ENCODE data around the gene SPI1. TPM values are rescaled to one million over a fixed set of nuclear protein-coding genes. Genes with fewer than 3 reads are reported as not detected.

The SPI1 gene
- total RNA-seq, 1 donor from 2014 or later: 12.0 TPM

- intact Hi-C loops (cut with DNase I): loop anchor here (2.0 to 5.0 kb wide), 4 partner anchors 18 to 232 kb away; partner anchors contain the start of genes ARFGAP2 and PSMC3
- no peak for DNase-seq (ENCODE audit: low spot score)
Measured at GRCh38 chr11:47408598-47409439, 30.5 kb upstream of the SPI1 start.

DNA sequence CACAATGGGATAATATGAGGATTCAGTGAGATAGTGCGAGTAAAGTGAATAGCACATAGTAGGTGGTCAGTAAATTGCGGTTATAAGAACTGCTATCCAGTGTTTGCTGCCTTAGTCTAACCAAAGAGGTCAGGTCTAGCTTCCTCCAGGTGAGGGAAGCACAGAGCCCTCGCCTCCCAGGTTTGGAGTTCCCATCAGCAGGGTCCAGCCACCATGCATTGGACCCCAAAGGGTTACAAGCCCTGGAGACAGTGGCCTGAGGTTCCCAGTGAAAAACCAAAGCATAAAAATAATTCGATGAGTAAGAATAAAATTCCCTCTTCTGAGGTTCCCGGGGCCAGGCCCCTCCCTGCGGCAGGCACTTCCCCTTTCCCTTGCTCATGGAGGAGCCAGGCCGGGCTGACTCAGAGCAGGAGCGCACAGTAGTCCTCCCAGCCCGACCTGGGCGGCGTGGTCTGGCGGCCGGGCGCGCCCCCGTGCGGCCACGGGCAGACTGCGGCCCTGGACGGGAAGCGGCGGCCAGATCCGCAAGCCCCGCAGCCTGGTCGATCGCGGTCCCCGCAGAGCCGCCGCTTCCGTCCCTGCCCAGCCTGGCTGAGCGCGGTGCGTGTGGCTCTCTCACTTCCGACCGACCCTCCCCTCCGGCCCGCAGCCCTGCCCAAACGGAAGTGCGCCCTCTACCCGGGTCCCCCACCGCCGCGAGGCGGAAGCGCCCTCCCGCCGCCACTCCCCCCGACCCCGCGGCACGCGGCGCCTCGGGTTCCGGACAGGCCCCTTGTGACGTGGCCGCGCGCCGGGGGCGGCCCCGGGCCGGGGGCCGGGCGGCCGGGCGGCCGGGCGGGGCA is 29.6 kb upstream of the SPI1 start, which contains the start of gene SLC39A13:
SLC39A13 (plus strand) TSS at position 845 of the 845 bp plus-strand sequence. CDS start 1,505 bp downstream, outside the sequence.
- peak; percentile 98 for DNase-seq (ENCODE audit: low spot score)
- intact Hi-C loops (cut with DNase I): loop anchor here (2.0 to 5.0 kb wide), 4 partner anchors 19 to 231 kb away; partner anchors contain the start of genes ARFGAP2 and PSMC3

- intact Hi-C loops (cut with DNase I): loop anchor here (5.0 kb wide), 1 partner anchor 230 kb away; the partner anchor contains the start of gene ARFGAP2
- no peak for DNase-seq (ENCODE audit: low spot score)
Measured at GRCh38 chr11:47406896-47407745, 28.8 kb upstream of the SPI1 start.

DNA sequence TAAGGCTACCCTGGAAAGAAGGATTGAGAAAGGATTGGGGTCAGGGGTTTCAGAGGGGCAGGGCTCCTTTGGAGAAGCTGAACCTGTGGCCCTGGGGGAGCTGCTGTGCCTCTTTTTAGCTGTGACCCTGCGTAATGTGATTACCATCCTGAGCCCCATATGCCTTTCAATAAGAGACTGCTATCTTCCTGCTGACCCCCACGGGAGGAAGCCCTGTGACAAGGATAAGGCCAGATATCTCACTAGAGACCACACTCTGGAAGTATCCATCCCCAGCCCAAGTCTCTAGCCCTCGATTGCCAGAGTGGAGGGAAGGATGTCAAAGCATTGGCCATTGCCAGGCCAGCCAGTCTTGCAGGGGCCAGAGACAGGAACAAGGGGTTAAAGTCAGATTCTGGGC is 25.2 kb upstream of the SPI1 start:
- intact Hi-C loops (cut with DNase I): no loop called here
- no peak for DNase-seq (ENCODE audit: low spot score)

DNA sequence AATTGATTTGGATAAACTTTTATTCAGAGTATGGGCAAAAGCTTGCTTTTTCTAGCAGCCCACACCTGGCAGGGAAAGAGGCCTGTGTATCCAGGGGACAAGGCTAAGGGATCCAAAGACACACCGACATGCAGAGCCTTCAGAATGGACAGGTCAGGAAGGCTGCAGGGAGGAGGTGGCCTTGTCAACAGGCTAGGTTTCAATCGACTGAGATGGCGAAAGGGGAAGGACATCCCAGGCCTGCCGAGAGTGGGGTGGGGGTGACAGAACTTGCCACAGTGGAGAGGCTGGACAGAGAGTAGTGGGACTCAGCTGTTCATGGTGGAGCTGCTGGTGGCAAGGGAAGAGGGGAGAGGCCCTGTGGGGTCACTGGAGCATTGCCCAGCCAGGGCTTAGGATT is 24.8 kb upstream of the SPI1 start:
- intact Hi-C loops (cut with DNase I): no loop called here
- no peak for DNase-seq (ENCODE audit: low spot score)

DNA sequence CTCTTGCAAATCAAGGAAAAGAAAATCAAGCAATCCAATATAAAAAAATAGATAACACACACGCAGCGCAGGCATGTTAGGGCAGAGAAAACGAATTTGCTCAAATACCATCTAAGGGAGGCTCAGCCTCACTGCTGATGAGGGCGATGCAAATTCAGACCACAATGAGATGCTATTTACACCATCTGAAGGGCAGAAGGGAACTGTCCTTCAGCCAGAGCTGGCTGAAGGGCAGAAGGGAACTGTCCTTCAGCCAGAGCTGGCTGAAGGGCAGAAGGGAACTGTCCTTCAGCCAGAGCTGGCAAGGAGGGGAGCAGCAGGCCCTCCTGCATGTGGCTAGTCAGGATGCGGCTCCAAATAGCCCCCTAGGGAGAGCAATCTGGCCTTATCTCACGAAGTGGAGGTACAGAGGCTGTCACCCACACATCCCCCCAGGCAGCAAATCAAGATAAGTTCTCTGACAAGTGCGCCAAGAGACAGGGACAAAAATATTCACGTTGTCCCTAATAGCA is 22.5 kb upstream of the SPI1 start:
- intact Hi-C loops (cut with DNase I): loop anchor here (2.0 kb wide), 1 partner anchor 26 kb away; no protein-coding TSS in a partner anchor
- DNase-seq (ENCODE audit: low spot score): no peak

GRCh38 chr11:47399860-47400767 is 21.8 kb upstream of the SPI1 start:
- DNase-seq (ENCODE audit: low spot score): no peak
- intact Hi-C loops (cut with DNase I): loop anchor here (2.0 kb wide), 1 partner anchor 25 kb away; no protein-coding TSS in a partner anchor

DNA sequence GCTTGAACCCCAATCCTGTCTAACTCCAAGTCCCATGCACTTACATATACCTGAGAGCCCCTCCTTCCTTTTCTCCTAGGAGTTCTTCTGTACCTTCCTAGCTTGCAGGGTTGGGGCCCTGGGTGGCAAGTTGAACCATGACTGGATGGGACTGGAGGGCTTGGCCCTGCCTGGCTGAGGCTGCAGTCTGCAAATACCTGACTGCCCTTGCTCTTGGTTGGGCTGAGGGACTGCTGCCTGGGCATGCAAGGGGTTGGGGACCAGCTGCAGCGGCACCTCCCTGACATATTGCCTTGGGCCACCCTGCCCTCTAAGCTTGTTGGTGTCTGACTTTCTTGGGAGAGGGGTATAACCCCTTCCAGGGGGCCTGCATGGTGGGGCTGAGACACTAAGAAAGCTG is 20.2 kb upstream of the SPI1 start:
- no peak for DNase-seq (ENCODE audit: low spot score)
- intact Hi-C loops (cut with DNase I): no loop called here

DNA sequence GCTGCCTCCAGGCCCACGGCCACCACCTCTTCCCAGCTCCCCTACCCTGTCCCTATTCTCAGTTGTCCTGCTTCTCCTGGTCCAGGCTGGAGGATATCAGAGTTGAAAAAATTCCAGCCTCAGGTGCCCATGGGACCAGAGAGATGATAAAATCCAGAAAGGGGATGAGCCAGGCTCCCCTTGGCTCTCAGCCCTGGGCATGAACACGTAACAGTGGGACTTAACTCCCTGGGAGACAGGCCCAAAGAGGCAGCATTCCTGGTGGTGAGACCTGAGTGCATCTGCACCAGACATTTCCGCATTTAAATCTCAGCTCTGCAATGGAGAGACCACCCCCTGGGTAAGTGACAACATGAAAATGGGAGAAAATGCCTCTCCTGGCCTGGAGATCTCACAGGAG is 19.7 kb upstream of the SPI1 start:
- no peak for DNase-seq (ENCODE audit: low spot score)
- intact Hi-C loops (cut with DNase I): no loop called here

GRCh38 chr11:47396049-47396320 is 17.6 kb upstream of the SPI1 start:
- intact Hi-C loops (cut with DNase I): no loop called here
- DNase-seq (ENCODE audit: low spot score): no peak

DNA sequence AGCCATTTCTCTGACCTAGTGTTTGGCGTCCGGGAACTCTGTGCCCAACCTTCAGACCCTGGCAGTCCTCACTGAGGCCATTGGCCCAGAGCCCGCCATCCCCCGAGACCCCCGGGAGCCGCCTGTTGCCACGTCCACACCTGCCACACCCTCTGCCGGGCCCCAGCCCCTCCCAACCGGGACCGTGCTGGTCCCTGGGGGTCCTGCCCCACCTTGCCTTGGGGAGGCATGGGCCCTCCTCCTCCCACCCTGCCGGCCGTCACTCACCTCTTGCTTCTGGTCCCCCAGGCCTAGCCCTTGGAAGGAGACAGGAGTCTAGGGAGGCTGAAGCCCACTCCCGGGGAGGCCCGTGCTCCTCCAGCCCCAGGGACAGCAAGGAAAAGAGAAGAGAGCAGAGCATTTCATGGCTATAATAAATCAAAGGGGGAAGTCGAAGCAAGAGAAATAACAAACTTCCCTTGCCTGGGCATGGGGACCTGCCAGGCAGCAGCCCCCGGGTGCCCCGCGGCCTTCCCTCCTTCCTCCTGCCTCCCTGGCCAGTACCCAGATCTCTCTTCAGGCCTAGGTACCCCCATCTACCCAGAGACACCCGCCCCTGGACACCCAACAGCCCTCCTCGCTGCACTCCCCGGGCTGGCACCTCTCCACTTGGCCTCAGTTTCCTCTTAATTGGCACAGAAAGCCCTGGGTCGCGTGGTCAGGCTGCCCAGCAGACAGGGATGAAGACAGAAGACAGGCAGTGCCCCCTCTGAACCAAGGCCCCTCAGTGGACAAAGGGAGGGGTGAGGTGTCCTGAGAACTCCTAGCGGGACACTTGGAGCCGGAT is 17.1 kb upstream of the SPI1 start:
- no peak for DNase-seq (ENCODE audit: low spot score)
- intact Hi-C loops (cut with DNase I): no loop called here

DNA sequence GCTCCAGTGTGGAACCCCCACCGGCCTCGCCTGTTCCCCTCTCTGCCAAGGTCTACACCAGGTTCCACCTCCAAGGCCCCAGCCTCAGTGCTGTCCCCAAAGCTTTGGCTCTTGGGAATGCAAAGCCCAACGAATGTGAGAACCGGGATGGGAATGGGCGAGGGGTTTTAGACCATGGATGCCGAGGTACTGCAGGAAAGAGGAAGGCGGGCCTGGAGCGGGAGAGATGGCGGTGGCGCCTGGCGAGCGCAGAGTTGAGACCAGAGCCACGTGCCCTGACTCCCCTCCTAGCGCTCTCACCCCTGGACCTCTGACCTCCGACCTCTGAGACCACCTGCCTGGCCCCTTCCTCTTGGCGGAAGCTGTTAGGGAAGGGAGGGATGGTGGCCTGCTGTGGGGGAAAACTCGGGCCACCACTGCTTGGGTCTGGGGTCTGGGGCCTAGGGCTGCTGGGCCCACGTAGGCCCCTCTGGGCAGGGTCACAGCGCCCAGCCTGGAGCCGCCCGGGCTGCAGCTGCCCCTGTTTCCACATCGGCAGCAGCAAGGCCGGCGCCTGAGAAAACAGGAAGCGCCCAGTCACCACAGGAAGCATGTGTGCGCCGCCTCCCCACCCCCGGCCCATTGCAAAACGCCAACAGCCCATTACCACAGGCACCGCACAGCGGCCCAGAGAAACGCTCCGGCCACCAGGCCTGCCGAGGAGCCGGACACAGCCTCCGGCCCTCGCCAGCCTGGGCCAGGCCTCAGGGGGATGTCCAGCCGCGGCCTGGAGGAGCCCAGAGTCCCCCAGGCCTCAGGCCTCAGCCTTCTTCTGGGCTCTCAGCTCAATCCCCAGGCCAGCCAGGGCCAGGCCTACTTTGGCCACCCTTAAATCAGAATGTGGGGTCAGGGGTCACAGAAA is 16.2 kb upstream of the SPI1 start:
- DNase-seq (ENCODE audit: low spot score): peak; percentile 88
- intact Hi-C loops (cut with DNase I): no loop called here

DNA sequence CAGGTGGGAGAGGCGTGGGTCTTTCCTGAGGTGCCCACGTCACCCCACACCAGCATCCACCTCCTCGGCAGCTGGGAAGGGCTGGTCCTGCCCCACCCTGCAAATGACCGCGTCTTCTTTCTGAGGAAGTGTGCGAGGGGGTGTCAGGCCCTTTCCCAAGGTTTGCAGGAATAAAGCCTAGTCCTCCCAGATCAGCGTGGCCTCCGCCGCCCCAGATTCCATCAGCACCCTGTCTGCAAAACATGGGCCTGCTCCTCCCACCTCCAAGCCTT is 15.6 kb upstream of the SPI1 start:
- DNase-seq (ENCODE audit: low spot score): peak; percentile 92

DNA sequence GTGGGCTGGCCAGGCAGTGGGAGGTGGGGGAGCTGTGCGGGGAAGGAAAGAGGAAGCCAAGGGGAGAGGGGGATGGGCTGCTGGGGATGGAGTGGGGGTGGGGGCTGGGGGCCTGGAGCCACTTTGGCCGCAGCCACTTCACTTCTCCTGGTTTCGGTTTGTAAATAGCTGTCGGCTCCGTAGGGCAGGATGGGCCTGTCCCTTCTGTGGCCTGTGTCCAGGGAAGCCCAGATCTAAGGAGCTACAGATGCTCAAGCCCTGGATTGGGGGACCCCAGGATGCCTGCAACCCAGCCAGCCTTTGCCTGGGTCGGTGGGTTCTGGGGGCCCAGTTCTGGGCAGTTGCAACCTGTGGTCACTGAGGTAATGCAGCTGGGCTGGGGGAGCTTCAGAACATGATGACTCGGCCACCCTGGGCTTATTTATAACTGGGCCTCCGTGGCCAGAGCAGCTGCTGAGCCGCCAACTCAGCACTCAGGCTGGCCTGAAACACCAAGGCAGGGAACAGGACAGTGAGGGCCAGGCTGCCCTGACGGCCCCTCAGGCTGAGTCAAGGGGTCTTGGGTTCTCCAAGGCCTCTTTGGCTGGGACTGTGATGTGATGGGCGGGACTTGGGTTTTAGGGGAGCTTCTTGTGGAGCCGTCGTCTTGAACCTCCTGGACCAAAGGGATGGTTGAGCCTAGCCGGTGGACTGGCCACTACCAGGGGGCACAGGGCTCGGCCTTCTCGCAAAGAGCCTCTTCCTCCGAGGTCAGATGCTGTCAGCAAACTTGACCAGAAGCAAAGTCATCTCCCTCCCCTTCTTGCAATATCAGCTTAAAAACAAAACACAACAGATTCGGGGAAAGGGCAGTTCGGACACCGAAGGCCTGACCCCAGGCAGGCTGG is 15.1 kb upstream of the SPI1 start:
- intact Hi-C loops (cut with DNase I): no loop called here
- DNase-seq (ENCODE audit: low spot score): peak; percentile 83

More for the DNA sequence above, 15.6 kb upstream of the SPI1 start:
- intact Hi-C loops (cut with DNase I): no loop called here

- DNase-seq (ENCODE audit: low spot score): no peak
- intact Hi-C loops (cut with DNase I): no loop called here
Measured at GRCh38 chr11:47392546-47393162, 14.3 kb upstream of the SPI1 start.
